Body of pancreas (tissue), 4 donors: ENCODE data around the gene WDR7.

Experiments used
- CTCF ChIP-seq, 7 experiments: fragments of 450-650 bp in 4 of 7; fragments of 200-600 bp in 3 of 7; sonication (generic) in 3 of 7; IDR thresholded peaks; one replicate each; pipeline ENCODE4 v1.5.1; 2016 to 2019; ENCODE audit warnings: antibody characterized with exemption in 7 of 7
- POLR2A ChIP-seq, 3 donors: fragments of 450-650 bp; IDR thresholded peaks; one replicate each; pipeline ENCODE4 v1.6.1; 2016; ENCODE audit warnings: antibody characterized with exemption in 3 of 3, mild to moderate bottlenecking in 2 of 3

GRCh38 chr18:57043241-57043640 is 392.1 kb downstream of the WDR7 start:
- TF ChIP-seq POLR2A (IDR thresholded peaks at IDR 0.05) (no peak), CTCF (IDR thresholded peaks at IDR 0.05) (no peak)
